WERI-Rb-1 (cell line): ENCODE results near the gene DNAH9.
"Not testable (repeated sequence)": the region's sequence is repeated elsewhere in the genome, so short reads cannot be mapped to it uniquely, and the experiment has no call there.

ENCODE experiments used
- DNase-seq: peaks from one replicate; pipeline ENCODE4 v3.0.0-alpha.2; 2020
- H3K27ac ChIP-seq: fragments of 250-450 bp; sonication (Bioruptor Pico); 2 replicates; pipeline ENCODE4 v1.5.1; 2020; ENCODE audit warnings: mild to moderate bottlenecking, moderate library complexity
- H3K27me3 ChIP-seq: fragments of 250-450 bp; sonication (Bioruptor Pico); 2 replicates; pipeline ENCODE4 v1.5.1; 2021; ENCODE audit warnings: mild to moderate bottlenecking, low read depth, moderate library complexity; ENCODE audit not compliant: insufficient read depth, severe bottlenecking
- H3K36me3 ChIP-seq: fragments of 250-450 bp; sonication (Bioruptor Pico); 2 replicates; pipeline ENCODE4 v1.5.1; 2020; ENCODE audit warnings: mild to moderate bottlenecking, moderate library complexity
- H3K4me3 ChIP-seq: 2 replicates; pipeline ENCODE4 v1.5.1; 2011; ENCODE audit warnings: low read depth, mild to moderate bottlenecking, control low read depth, low read length
- H3K9me3 ChIP-seq: fragments of 250-450 bp; sonication (Bioruptor Pico); 2 replicates; pipeline ENCODE4 v1.5.1; 2021; ENCODE audit warnings: mild to moderate bottlenecking, moderate library complexity; ENCODE audit not compliant: severe bottlenecking
- CTCF ChIP-seq: IDR thresholded peaks from 2 replicates; pipeline ENCODE4 v1.5.1; 2011; ENCODE audit warnings: low read depth, mild to moderate bottlenecking, control low read depth, inconsistent platforms, low read length

The DNAH9 gene

GRCh38 chr17:11935734-11936406 is 337.6 kb downstream of the DNAH9 start:
- peak; percentile 65 for DNase-seq
- Histone ChIP-seq H3K4me3 (no peak overlapping the region), H3K9me3 (no peaks in the 10 kb centered on the region), H3K27me3 (peaks cover 12% of the 10 kb centered on the region), H3K36me3 (no peaks in the 10 kb centered on the region), H3K27ac (no peak overlapping the region)
- peak; percentile 91 for TF ChIP-seq CTCF

- no peak overlapping the region for H3K27ac ChIP-seq
- TF ChIP-seq CTCF, result no peak
Measured at GRCh38 chr17:11940904-11941303, 342.6 kb downstream of the DNAH9 start.

GRCh38 chr17:11943086-11943485 is 344.8 kb downstream of the DNAH9 start:
- H3K36me3 ChIP-seq, H3K9me3 ChIP-seq, H3K4me3 ChIP-seq, H3K27me3 ChIP-seq, H3K27ac ChIP-seq, DNase-seq: not testable (repeated sequence)

More at GRCh38 chr17:11940904-11941303, 342.6 kb downstream of the DNAH9 start:
- H3K27me3 ChIP-seq, result peaks cover 12% of the 10 kb centered on the region
- DNase-seq, result no peak
- H3K4me3 ChIP-seq, result no peak overlapping the region
- H3K9me3 ChIP-seq, result no peaks in the 10 kb centered on the region
- H3K36me3 ChIP-seq, result no peaks in the 10 kb centered on the region

- H3K9me3 ChIP-seq, result no peaks in the 10 kb centered on the region
- no peak for DNase-seq
- H3K4me3 ChIP-seq, result no peak overlapping the region
- no peak overlapping the region for H3K27ac ChIP-seq
- no peaks in the 10 kb centered on the region for H3K36me3 ChIP-seq
- no peaks in the 10 kb centered on the region for H3K27me3 ChIP-seq
- no peak for TF ChIP-seq CTCF
Measured at GRCh38 chr17:11943759-11944347, 345.6 kb downstream of the DNAH9 start.

GRCh38 chr17:11944587-11944986 is 346.3 kb downstream of the DNAH9 start:
- no peak for DNase-seq
- no peaks in the 10 kb centered on the region for H3K27me3 ChIP-seq
- no peaks in the 10 kb centered on the region for H3K36me3 ChIP-seq
- TF ChIP-seq CTCF, result no peak
- H3K27ac ChIP-seq, result no peak overlapping the region
- no peaks in the 10 kb centered on the region for H3K9me3 ChIP-seq
- no peak overlapping the region for H3K4me3 ChIP-seq

- Histone ChIP-seq H3K27ac (no peak overlapping the region), H3K36me3 (no peaks in the 10 kb centered on the region), H3K4me3 (no peak overlapping the region), H3K9me3 (no peaks in the 10 kb centered on the region), H3K27me3 (no peaks in the 10 kb centered on the region)
- TF ChIP-seq CTCF, result no peak
- no peak for DNase-seq
Measured at GRCh38 chr17:11948789-11949188, 350.5 kb downstream of the DNAH9 start.

- not testable (repeated sequence) for DNase-seq, H3K9me3 ChIP-seq, H3K36me3 ChIP-seq, H3K4me3 ChIP-seq, H3K27ac ChIP-seq, H3K27me3 ChIP-seq
Measured at GRCh38 chr17:11949571-11949970, 351.3 kb downstream of the DNAH9 start.
